ENCODE measurements around the gene GSG1L.
A peak's percentile ranks its signal among the peaks of the same experiment; 100 is the strongest.

Gene GSG1L

DNA sequence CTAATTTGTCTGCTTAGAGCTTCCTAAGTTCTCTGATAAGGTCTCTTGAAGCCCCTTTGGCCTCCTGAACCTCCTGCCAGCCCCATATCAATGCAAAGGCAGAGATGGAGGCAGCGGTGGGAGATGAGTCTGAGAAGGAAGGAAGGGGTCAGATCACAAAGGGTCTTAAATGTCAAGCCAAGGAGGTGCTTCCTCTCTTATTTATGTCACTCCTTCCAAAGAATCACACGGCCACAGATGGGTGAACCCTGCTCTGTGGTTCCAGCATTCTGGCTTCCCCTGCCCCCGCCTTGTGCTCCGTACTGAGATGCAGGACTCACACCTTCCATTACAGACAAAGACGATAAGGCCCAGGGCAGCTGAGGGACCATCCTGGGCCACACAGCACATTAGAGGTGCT lies 96.3 kb downstream of the GSG1L start:
- Histone ChIP-seq H3K4me3 (ENCODE audit: insufficient read depth in 1 of 2, low read depth in 1 of 2, low read length in 2 of 2) (no peak overlapping the region), H2BK120ac (ENCODE audit: low read depth, low read length) (no peak overlapping the region), H2AK5ac (ENCODE audit: low read length, severe bottlenecking) (no peak overlapping the region), H3K4me1 (ENCODE audit: control insufficient read depth, insufficient read depth, low read depth, low read length) (no peaks in the 10 kb centered on the region), H2BK15ac (ENCODE audit: low read depth, poor library complexity, severe bottlenecking) (no peak overlapping the region), H2AFZ (ENCODE audit: low read depth, low read length) (no peak overlapping the region), H3K18ac (ENCODE audit: low read depth in 1 of 2, low read length in 2 of 2) (no peak overlapping the region), H3K9ac (ENCODE audit: low read length) (no peak overlapping the region), H2BK5ac (ENCODE audit: low read depth, low read length, poor library complexity, severe bottlenecking) (no peak overlapping the region), H3K79me1 (replicated peaks; ENCODE audit: low read length, poor library complexity, severe bottlenecking) (no peaks in the 10 kb centered on the region), H4K8ac (ENCODE audit: low read length) (no peak overlapping the region), H4K91ac (ENCODE audit: low read length) (no peak overlapping the region), H3K23ac (ENCODE audit: low read length in 2 of 2) (no peak overlapping the region), H3K27ac (ENCODE audit: low read length, poor library complexity, severe bottlenecking) (no peak overlapping the region), H3K9me3 (ENCODE audit: control insufficient read depth, low read length) (peaks cover 11% of the 10 kb centered on the region), H3K4me2 (ENCODE audit: low read length, poor library complexity, severe bottlenecking) (no peak overlapping the region), H3K4ac (ENCODE audit: low read depth in 1 of 2, low read length in 2 of 2) (no peak overlapping the region), H2BK12ac (ENCODE audit: low read length in 2 of 2) (no peak overlapping the region), H3K36me3 (ENCODE audit: control insufficient read depth in 1 of 2, insufficient read depth in 2 of 2, low read depth in 1 of 2, low read length in 2 of 2) (no peaks in the 10 kb centered on the region), H3K27me3 (ENCODE audit: control insufficient read depth in 1 of 2, insufficient read depth in 1 of 2, low read length in 2 of 2) (peaks cover 13 to 16% of the 10 kb centered on the region in 2 experiments), H3K14ac (ENCODE audit: low read length in 2 of 2) (no peak overlapping the region)
- DNase-seq = no peak
- 76% methylated on average over 5 of the region's 5 CpGs for WGBS

DNA sequence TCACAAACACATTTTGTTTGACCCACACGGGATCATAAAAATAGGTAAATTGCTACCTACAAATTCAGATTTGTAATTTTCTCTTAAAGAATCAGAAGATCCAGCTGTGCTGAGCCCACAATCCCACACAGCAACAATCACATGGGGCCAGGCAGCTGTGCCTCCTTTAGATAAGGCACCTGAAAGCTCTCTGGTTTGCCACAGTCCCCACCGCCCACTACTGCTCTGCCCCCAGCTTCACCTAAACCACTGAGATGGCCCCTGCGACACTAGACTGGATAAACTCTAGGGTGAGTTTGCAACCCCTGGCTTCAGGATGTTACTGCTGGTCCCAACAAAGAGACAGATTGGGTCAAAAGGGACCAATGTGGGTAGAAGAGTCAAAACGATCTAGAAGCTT lies 96.8 kb downstream of the GSG1L start:
- H4K8ac ChIP-seq (ENCODE audit: low read length) = no peak overlapping the region
- H3K18ac ChIP-seq (ENCODE audit: low read depth in 1 of 2, low read length in 2 of 2) = no peak overlapping the region

DNA sequence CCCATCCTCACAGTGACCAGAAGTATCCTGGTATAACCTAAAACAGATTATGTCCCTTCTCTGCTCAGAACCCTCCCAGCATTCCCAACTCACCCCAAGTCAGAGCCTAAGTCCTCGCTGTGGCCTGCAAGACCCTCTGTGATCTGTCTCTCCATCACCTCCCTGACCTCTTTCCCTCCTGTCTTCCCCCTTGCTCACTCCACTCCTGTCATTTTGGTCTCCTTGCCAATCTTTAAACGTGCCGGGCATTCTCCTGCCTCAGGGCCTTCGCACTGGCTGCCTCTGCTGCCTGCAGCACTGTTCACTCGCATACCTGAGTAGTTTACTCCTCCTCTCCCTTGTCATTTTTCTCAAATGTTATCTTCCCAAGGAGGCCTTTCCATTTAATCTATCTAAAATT lies 97.7 kb downstream of the GSG1L start:
- WGBS = 76% methylated on average over 5 of the region's 5 CpGs
- no peak overlapping the region for H2BK5ac ChIP-seq (ENCODE audit: low read depth, low read length, poor library complexity, severe bottlenecking)
- no peak overlapping the region for H3K23ac ChIP-seq (ENCODE audit: low read length in 2 of 2)
- peaks cover 13 to 14% of the 10 kb centered on the region in 2 experiments for H3K27me3 ChIP-seq (ENCODE audit: control insufficient read depth in 1 of 2, insufficient read depth in 1 of 2, low read length in 2 of 2)
- H2AK5ac ChIP-seq (ENCODE audit: low read length, severe bottlenecking) = no peak overlapping the region
- H3K18ac ChIP-seq (ENCODE audit: low read depth in 1 of 2, low read length in 2 of 2) = no peak overlapping the region
- no peak overlapping the region for H2BK12ac ChIP-seq (ENCODE audit: low read length in 2 of 2)
- H2BK15ac ChIP-seq (ENCODE audit: low read depth, poor library complexity, severe bottlenecking) = no peak overlapping the region
- H3K4me1 ChIP-seq (ENCODE audit: control insufficient read depth, insufficient read depth, low read depth, low read length) = no peaks in the 10 kb centered on the region
- H3K4ac ChIP-seq (ENCODE audit: low read depth in 1 of 2, low read length in 2 of 2) = no peak overlapping the region
- DNase-seq = no peak
- no peak overlapping the region for H2BK120ac ChIP-seq (ENCODE audit: low read depth, low read length)
- no peak overlapping the region for H3K27ac ChIP-seq (ENCODE audit: low read length, poor library complexity, severe bottlenecking)
- H3K36me3 ChIP-seq (ENCODE audit: control insufficient read depth in 1 of 2, insufficient read depth in 2 of 2, low read depth in 1 of 2, low read length in 2 of 2) = no peaks in the 10 kb centered on the region
- H3K14ac ChIP-seq (ENCODE audit: low read length in 2 of 2) = no peak overlapping the region
- no peak overlapping the region for H3K4me3 ChIP-seq (ENCODE audit: insufficient read depth in 1 of 2, low read depth in 1 of 2, low read length in 2 of 2)
- H3K79me1 ChIP-seq (replicated peaks; ENCODE audit: low read length, poor library complexity, severe bottlenecking) = no peaks in the 10 kb centered on the region
- no peak overlapping the region for H4K8ac ChIP-seq (ENCODE audit: low read length)
- no peak overlapping the region for H3K9ac ChIP-seq (ENCODE audit: low read length)
- peaks cover 6% of the 10 kb centered on the region for H3K9me3 ChIP-seq (ENCODE audit: control insufficient read depth, low read length)
- no peak overlapping the region for H2AFZ ChIP-seq (ENCODE audit: low read depth, low read length)
- H3K4me2 ChIP-seq (ENCODE audit: low read length, poor library complexity, severe bottlenecking) = no peak overlapping the region
- H4K91ac ChIP-seq (ENCODE audit: low read length) = peak overlapping the region; percentile 59

More for the DNA sequence above, 96.8 kb downstream of the GSG1L start:
- Histone ChIP-seq H3K79me1 (replicated peaks; ENCODE audit: low read length, poor library complexity, severe bottlenecking) (no peaks in the 10 kb centered on the region), H3K4me1 (ENCODE audit: control insufficient read depth, insufficient read depth, low read depth, low read length) (no peaks in the 10 kb centered on the region), H2BK12ac (ENCODE audit: low read length in 2 of 2) (no peak overlapping the region), H3K36me3 (ENCODE audit: control insufficient read depth in 1 of 2, insufficient read depth in 2 of 2, low read depth in 1 of 2, low read length in 2 of 2) (no peaks in the 10 kb centered on the region), H3K4ac (ENCODE audit: low read depth in 1 of 2, low read length in 2 of 2) (no peak overlapping the region), H3K27me3 (ENCODE audit: control insufficient read depth in 1 of 2, insufficient read depth in 1 of 2, low read length in 2 of 2) (peaks cover 13 to 14% of the 10 kb centered on the region in 2 experiments), H3K23ac (ENCODE audit: low read length in 2 of 2) (no peak overlapping the region), H3K9ac (ENCODE audit: low read length) (no peak overlapping the region), H3K9me3 (ENCODE audit: control insufficient read depth, low read length) (peaks cover 10% of the 10 kb centered on the region), H2AK5ac (ENCODE audit: low read length, severe bottlenecking) (no peak overlapping the region), H2BK15ac (ENCODE audit: low read depth, poor library complexity, severe bottlenecking) (no peak overlapping the region), H2BK5ac (ENCODE audit: low read depth, low read length, poor library complexity, severe bottlenecking) (no peak overlapping the region), H2BK120ac (ENCODE audit: low read depth, low read length) (no peak overlapping the region), H4K91ac (ENCODE audit: low read length) (no peak overlapping the region), H2AFZ (ENCODE audit: low read depth, low read length) (no peak overlapping the region), H3K4me2 (ENCODE audit: low read length, poor library complexity, severe bottlenecking) (no peak overlapping the region), H3K4me3 (ENCODE audit: insufficient read depth in 1 of 2, low read depth in 1 of 2, low read length in 2 of 2) (no peak overlapping the region), H3K27ac (ENCODE audit: low read length, poor library complexity, severe bottlenecking) (no peak overlapping the region), H3K14ac (ENCODE audit: low read length in 2 of 2) (no peak overlapping the region)
- no peak for DNase-seq
- WGBS = 98% methylated on average over 4 of the region's 4 CpGs

DNA sequence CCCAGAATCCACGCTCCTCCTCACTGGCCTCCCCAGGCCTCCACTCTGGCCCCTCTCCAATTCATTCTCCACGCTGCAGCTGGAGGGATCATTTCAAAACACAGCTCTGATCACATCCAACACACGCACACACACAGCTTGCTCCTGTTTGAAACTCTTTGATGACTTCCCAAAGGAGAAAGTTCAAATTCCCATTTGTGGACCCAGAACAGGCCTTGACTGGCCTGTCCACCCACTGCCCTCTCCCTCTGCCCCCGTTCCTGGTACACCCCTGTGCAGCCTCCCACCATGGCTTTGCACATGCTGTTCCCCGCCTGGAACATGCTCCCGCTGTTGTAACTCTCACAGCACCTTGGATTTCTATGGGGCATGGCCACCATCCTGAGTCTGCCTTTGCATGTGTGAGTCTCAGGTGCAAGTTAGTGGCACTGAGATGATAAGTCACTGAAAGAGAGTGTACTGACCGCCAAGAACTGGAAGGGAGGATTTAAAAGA lies 100.0 kb downstream of the GSG1L start:
- Histone ChIP-seq H3K9ac (ENCODE audit: low read length) (no peak overlapping the region), H4K8ac (ENCODE audit: low read length) (no peak overlapping the region), H3K14ac (ENCODE audit: low read length in 2 of 2) (no peak overlapping the region), H3K27me3 (ENCODE audit: control insufficient read depth in 1 of 2, insufficient read depth in 1 of 2, low read length in 2 of 2) (peaks cover 13 to 25% of the 10 kb centered on the region in 2 experiments), H3K4me2 (ENCODE audit: low read length, poor library complexity, severe bottlenecking) (no peak overlapping the region), H2BK5ac (ENCODE audit: low read depth, low read length, poor library complexity, severe bottlenecking) (no peak overlapping the region), H4K91ac (ENCODE audit: low read length) (no peak overlapping the region), H3K9me3 (ENCODE audit: control insufficient read depth, low read length) (peaks cover 6% of the 10 kb centered on the region), H3K79me1 (replicated peaks; ENCODE audit: low read length, poor library complexity, severe bottlenecking) (no peaks in the 10 kb centered on the region), H2BK120ac (ENCODE audit: low read depth, low read length) (no peak overlapping the region), H2AFZ (ENCODE audit: low read depth, low read length) (no peak overlapping the region), H2BK15ac (ENCODE audit: low read depth, poor library complexity, severe bottlenecking) (no peak overlapping the region), H2AK5ac (ENCODE audit: low read length, severe bottlenecking) (no peak overlapping the region), H3K18ac (ENCODE audit: low read depth in 1 of 2, low read length in 2 of 2) (no peak overlapping the region), H3K4me1 (ENCODE audit: control insufficient read depth, insufficient read depth, low read depth, low read length) (no peaks in the 10 kb centered on the region), H3K4me3 (ENCODE audit: insufficient read depth in 1 of 2, low read depth in 1 of 2, low read length in 2 of 2) (no peak overlapping the region), H3K36me3 (ENCODE audit: control insufficient read depth in 1 of 2, insufficient read depth in 2 of 2, low read depth in 1 of 2, low read length in 2 of 2) (no peaks in the 10 kb centered on the region), H3K23ac (ENCODE audit: low read length in 2 of 2) (no peak overlapping the region), H3K27ac (ENCODE audit: low read length, poor library complexity, severe bottlenecking) (no peak overlapping the region), H2BK12ac (ENCODE audit: low read length in 2 of 2) (no peak overlapping the region), H3K4ac (ENCODE audit: low read depth in 1 of 2, low read length in 2 of 2) (no peak overlapping the region)
- 75% methylated on average over 7 of the region's 7 CpGs for WGBS
- no peak for DNase-seq
